ENCODE measurements around the gene CYBA.

The CYBA gene

GRCh38 chr16:88659160-88659559, 8.3 kb upstream of the CYBA start:
- no peak for DNase-seq

GRCh38 chr16:88658714-88659113, 7.9 kb upstream of the CYBA start:
- DNase-seq = no peak

GRCh38 chr16:88657371-88657770, 6.5 kb upstream of the CYBA start:
- DNase-seq = no peak

GRCh38 chr16:88656291-88656980, 5.6 kb upstream of the CYBA start:
- no peak for DNase-seq

GRCh38 chr16:88655733-88656281, 5.0 kb upstream of the CYBA start:
- no peak for DNase-seq

GRCh38 chr16:88655053-88655732, 4.3 kb upstream of the CYBA start:
- DNase-seq = no peak

GRCh38 chr16:88654363-88655052, 3.7 kb upstream of the CYBA start:
- no peak for DNase-seq

GRCh38 chr16:88653596-88654362, 2.9 kb upstream of the CYBA start:
- no peak for DNase-seq

- DNase-seq = no peak
Observed at GRCh38 chr16:88653101-88653500, 2.2 kb upstream of the CYBA start.

- no peak for DNase-seq
Observed at GRCh38 chr16:88652762-88653063, 1.9 kb upstream of the CYBA start.

GRCh38 chr16:88651989-88652761, 1.3 kb upstream of the CYBA start:
- DNase-seq = no peak

- DNase-seq = no peak
Observed at GRCh38 chr16:88651276-88651988, 579 bp upstream of the CYBA start.

GRCh38 chr16:88649924-88650748, 717 bp downstream of the CYBA start:
- peak; percentile 13 for DNase-seq

GRCh38 chr16:88649195-88649923, 1.5 kb downstream of the CYBA start:
- no peak for DNase-seq

GRCh38 chr16:88647178-88648070, 3.4 kb downstream of the CYBA start:
- DNase-seq = no peak

GRCh38 chr16:88646345-88647034, 4.4 kb downstream of the CYBA start:
- DNase-seq = no peak

- no peak for DNase-seq
Observed at GRCh38 chr16:88645941-88646340, 4.9 kb downstream of the CYBA start.

- no peak for DNase-seq
Observed at GRCh38 chr16:88645455-88645854, 5.4 kb downstream of the CYBA start.

- no peak for DNase-seq
Observed at GRCh38 chr16:88643644-88643932, 7.3 kb downstream of the CYBA start.
